Measurements from ENCODE around the gene IL22RA1.

The IL22RA1 gene

DNA sequence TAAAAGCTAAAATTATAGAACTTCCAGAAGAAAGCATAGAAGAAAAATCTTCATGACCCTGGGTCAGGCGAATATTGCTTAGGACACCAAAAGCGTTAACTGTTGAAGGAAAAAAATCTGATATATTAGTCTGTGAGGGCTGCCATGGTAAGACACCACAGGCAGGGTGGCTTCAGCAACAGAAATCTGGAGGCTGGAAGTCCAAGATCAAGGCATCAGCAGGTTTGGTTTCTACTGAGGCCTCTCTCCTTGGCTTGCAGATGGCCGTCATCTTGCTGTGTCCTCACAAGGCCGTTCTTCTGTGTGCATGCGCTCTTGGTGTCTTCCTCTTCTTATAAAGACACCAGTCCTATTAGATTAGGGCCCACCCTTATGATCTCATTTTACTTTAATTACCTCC is 29.7 kb upstream of the IL22RA1 start:
- TF ChIP-seq, protein P1, sequence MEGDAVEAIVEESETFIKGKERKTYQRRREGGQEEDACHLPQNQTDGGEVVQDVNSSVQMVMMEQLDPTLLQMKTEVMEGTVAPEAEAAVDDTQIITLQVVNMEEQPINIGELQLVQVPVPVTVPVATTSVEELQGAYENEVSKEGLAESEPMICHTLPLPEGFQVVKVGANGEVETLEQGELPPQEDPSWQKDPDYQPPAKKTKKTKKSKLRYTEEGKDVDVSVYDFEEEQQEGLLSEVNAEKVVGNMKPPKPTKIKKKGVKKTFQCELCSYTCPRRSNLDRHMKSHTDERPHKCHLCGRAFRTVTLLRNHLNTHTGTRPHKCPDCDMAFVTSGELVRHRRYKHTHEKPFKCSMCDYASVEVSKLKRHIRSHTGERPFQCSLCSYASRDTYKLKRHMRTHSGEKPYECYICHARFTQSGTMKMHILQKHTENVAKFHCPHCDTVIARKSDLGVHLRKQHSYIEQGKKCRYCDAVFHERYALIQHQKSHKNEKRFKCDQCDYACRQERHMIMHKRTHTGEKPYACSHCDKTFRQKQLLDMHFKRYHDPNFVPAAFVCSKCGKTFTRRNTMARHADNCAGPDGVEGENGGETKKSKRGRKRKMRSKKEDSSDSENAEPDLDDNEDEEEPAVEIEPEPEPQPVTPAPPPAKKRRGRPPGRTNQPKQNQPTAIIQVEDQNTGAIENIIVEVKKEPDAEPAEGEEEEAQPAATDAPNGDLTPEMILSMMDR (IDR thresholded peaks at IDR 0.05; ENCODE audit: insufficient read depth, low read length, poor library complexity, severe bottlenecking), result no peak
- Histone ChIP-seq H3K27me3 (replicated peaks; ENCODE audit: control insufficient read depth, insufficient read depth, low read length) (no peaks in the 10 kb centered on the region), H3K4me3 (replicated peaks; ENCODE audit: low read depth, low read length) (no peak overlapping the region), H3K36me3 (ENCODE audit: control insufficient read depth, insufficient read depth, low read length) (peaks cover 11% of the 10 kb centered on the region)
- DNase-seq (ENCODE audit: extremely low read depth, insufficient read length), result no peak

DNA sequence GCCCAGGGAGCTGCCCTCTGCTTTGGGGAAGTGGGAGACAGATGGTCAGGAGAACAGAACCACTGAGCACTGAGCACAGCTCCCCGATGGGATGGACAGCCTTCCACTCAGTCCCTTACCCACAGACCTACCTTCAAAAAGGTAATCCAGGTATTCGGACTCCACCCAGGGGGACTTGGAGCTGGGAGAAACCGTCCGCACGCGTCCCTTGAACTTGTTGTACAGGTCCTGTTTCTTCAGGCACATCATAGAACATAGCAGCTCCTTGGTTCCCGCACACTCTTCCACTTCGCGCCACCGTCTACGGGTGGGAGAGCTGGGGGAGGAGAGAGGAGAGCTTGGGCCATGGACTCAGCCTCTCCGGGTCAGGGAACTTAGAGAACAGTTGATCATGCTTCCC is 26.3 kb upstream of the IL22RA1 start:
- no peaks in the 10 kb centered on the region for H3K27me3 ChIP-seq (replicated peaks; ENCODE audit: control insufficient read depth, insufficient read depth, low read length)
- DNase-seq (ENCODE audit: extremely low read depth, insufficient read length), result no peak
- TF ChIP-seq, protein P1 (IDR thresholded peaks at IDR 0.05; ENCODE audit: insufficient read depth, low read length, poor library complexity, severe bottlenecking), result no peak
- H3K36me3 ChIP-seq (ENCODE audit: control insufficient read depth, insufficient read depth, low read length), result peaks cover 18% of the 10 kb centered on the region
- no peak overlapping the region for H3K4me3 ChIP-seq (replicated peaks; ENCODE audit: low read depth, low read length)

DNA sequence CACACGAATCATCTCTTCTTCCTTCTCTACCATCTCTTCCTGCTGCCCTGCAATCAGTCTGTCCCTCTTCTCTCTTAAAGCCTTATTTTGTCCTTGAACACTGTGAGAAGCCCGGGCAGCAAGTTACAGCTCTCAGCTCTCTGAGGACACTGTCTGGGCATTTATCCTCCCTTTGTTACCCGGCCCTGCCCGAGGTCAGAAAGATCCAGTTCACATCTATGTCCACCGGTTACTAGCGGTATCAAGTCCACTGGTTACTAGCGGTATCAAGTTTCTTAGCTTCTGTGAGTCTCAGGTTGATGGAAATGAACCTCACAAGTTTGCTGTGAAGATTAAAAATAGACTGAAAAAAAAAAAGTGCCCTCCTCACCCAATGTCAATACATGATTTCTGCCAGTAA is 25.3 kb upstream of the IL22RA1 start:
- H3K27me3 ChIP-seq (replicated peaks; ENCODE audit: control insufficient read depth, insufficient read depth, low read length), result no peaks in the 10 kb centered on the region
- DNase-seq (ENCODE audit: extremely low read depth, insufficient read length), result no peak
- TF ChIP-seq, protein P1 (IDR thresholded peaks at IDR 0.05; ENCODE audit: insufficient read depth, low read length, poor library complexity, severe bottlenecking), result no peak
- peaks cover 19% of the 10 kb centered on the region for H3K36me3 ChIP-seq (ENCODE audit: control insufficient read depth, insufficient read depth, low read length)
- H3K4me3 ChIP-seq (replicated peaks; ENCODE audit: low read depth, low read length), result no peak overlapping the region

DNA sequence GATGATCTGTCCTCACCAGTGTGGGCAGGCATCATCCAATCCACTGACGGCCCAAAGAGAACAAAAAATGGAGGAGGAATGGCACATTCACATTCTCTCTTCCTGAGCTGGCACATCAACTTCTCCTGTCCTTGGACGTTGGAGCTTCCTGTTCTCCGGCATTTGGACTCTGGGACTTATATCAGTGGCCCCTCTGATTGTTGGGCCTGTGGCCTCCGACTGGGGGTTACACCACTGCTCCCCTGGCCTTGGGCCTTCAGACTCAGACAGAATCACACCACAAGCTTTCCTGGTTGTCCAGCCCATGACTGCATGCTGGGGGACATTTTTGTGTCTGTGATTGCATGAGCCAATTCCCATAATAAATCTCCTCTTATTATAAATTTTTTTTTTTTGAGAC is 24.1 kb upstream of the IL22RA1 start:
- Histone ChIP-seq H3K36me3 (ENCODE audit: control insufficient read depth, insufficient read depth, low read length) (peaks cover 23% of the 10 kb centered on the region), H3K27me3 (replicated peaks; ENCODE audit: control insufficient read depth, insufficient read depth, low read length) (no peaks in the 10 kb centered on the region), H3K4me3 (replicated peaks; ENCODE audit: low read depth, low read length) (no peak overlapping the region)
- TF ChIP-seq, protein P1 (IDR thresholded peaks at IDR 0.05; ENCODE audit: insufficient read depth, low read length, poor library complexity, severe bottlenecking), result no peak
- no peak for DNase-seq (ENCODE audit: extremely low read depth, insufficient read length)

DNA sequence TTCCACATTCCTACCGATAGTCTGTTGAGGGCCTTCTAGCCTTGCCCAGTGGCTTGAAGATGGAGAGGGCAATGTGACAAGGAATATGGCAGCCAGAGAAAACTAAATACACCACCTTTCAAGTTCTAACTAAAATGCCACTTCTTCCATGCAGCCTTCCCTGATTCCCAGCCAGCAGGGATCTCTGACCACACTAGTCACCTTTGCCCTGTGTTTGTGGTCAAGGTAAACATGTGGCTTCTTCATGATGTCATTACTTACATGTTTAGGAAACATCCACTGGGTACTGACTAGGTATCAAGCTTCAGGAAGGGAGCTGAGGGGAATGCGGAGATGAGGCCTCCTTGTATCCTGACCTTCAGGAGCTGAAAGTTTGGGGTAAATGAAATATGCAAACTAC is 22.6 kb upstream of the IL22RA1 start:
- Histone ChIP-seq H3K36me3 (ENCODE audit: control insufficient read depth, insufficient read depth, low read length) (peaks cover 24% of the 10 kb centered on the region), H3K27me3 (replicated peaks; ENCODE audit: control insufficient read depth, insufficient read depth, low read length) (no peaks in the 10 kb centered on the region), H3K4me3 (replicated peaks; ENCODE audit: low read depth, low read length) (no peak overlapping the region)
- DNase-seq (ENCODE audit: extremely low read depth, insufficient read length), result no peak
- TF ChIP-seq, protein P1 (IDR thresholded peaks at IDR 0.05; ENCODE audit: insufficient read depth, low read length, poor library complexity, severe bottlenecking), result no peak

DNA sequence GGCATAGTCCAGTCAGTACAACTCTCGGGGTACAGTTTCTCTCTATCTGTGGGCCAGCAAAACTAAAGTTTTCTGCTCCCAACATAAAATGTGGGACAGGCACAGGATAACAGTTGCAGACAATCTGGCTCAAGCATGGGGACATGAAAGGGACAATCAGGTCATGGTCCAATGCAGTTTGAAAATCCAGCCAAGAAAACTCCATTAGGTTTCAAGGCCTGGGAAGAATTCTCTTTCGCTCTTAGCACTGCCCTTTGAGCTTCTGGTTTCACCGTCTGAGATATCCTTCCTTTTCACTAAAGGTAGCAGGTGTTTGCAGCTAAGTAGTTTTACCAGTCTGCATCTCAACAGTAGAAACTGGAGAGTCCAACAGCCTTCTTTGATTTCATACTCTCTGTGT is 21.1 kb upstream of the IL22RA1 start:
- Histone ChIP-seq H3K4me3 (replicated peaks; ENCODE audit: low read depth, low read length) (no peak overlapping the region), H3K27me3 (replicated peaks; ENCODE audit: control insufficient read depth, insufficient read depth, low read length) (no peaks in the 10 kb centered on the region), H3K36me3 (ENCODE audit: control insufficient read depth, insufficient read depth, low read length) (peaks cover 24% of the 10 kb centered on the region)
- no peak for DNase-seq (ENCODE audit: extremely low read depth, insufficient read length)
- TF ChIP-seq, protein P1 (IDR thresholded peaks at IDR 0.05; ENCODE audit: insufficient read depth, low read length, poor library complexity, severe bottlenecking), result no peak
